ENCODE results near the gene ASIP.
"Not testable (repeated sequence)": the region's sequence is repeated elsewhere in the genome, so short reads cannot be mapped to it uniquely, and the experiment has no call there.

ASIP gene

DNA sequence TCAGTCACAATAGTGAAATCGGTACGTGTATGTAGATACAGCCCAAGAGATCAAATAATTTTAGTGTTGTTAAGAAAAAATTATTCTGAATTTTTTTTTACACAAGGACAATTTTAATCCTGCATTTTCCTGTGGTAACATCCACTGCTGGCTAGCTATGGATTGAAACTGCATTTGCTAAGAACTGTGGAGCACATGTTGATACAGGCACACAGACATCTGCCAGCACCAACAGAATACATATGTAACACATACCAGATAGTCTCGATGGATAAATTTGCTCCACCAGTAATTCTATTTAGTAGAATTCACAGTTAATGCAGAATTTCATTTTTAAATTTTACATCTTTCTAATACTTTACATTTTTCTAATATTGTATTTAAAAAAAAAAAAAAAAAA lies 2.2 kb downstream of the ASIP start:
- no peak for DNase-seq

DNA sequence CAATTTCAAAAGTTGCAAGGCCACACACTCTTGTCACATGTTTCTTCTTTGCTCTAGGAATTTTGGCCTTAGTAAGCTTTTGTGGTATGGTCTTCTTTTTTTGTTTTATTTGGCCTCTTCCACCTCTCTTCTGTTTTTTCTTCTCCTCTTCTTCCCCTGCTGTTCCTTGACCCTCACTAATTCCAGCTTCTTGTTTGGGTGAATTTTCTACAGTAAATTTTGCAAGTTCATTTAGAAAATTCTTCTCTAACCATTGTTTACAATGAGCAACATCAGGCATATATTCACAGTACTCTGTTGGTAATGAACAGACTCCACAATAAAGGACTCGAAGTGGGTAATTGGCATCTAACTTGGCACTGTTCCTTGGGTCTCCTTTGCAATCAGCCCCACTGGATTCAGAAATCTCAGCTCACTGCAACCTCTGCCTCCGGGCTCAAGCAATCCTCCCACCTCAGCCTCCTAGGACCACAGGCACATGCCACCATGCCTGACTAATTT lies 5.0 kb downstream of the ASIP start:
- no peak for DNase-seq

DNA sequence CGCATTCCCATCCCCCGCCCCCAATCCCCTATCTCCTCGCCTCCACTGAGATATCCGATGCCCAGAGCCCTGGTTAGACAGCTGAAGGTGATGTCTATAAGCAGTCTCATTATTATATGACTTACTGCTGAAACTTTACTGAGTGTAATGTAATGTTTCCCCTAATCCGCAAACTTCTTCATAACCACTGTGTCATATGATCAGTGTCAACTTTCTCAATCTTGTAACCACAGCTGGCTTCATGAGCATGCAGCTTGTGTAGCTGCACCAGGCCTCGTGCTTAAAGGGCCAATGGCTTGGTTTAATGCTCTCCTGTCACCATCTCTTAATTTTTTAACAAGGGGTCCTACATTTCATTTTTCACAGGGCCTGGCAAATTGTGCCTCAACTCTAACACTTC lies 8.1 kb downstream of the ASIP start:
- DNase-seq: peak in 1 of 5 experiments; percentile 86

DNA sequence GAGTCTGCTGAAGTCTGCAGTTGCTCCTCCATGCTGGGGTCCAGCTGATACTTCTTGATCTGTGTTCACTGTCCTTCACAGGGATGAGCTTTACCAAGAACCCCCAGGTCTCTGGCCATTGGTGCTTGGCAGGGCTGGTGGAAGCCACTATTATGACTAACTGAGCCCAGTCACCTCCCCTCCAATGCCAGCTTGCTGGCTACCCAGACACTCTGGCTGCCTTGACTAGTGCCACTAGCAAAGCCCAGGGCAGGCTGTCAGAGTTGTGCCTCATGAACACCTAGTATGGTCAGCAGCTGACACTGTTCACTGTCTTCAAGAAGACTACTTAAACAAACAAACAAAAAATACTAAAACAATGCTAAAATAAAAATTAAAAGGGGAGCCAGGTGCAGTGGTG lies 8.8 kb downstream of the ASIP start:
- DNase-seq: no peak

DNA sequence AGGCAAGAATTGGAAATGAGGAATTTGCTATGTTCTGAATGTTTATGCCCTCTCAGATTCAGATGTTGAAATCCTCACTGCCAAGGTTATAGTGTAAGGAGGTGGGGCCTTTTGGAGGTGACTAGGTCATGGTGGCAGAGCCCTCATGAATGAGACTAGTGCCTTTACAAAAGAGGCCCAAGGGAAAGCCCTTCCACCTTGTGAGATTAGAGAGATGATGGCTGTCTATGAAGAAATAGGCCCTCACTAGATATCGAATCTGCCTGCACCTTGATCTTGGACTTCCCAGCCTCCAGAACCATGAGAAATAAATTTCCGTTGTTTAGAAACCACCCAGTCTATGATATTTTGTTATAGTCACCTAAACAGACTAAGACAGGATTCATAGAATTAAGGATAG lies 10.4 kb downstream of the ASIP start:
- DNase-seq: no peak

DNA sequence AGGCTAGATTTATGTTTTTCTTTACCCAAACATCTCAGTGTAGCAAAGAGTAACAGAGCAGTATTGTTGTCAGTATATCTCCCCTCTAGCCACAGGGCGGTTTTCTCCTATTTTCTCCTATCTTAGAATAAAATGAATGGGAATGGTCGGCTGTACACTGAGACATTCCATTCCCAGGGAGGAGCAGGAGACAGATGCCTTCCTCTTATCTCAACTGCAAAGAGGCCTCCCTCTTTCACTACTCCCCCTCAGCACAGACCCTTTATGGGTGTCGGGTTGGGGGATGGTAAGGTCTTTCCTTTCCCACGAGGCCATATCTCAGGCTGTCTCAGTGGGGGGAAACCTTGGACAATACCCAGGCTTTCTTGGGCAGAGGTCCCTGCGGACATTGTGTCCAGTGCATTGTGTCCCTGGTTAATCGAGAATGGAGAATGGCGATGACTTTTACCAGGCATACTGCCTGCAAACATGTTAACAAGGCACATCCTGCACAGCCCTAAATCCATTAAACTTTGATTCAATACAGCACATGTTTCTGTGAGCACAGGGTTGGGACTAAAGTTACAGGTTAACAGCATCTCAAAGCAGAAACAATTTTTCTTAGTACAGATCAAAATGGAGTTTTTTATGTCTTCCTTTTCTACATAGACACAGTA lies 11.3 kb downstream of the ASIP start:
- DNase-seq: not testable (repeated sequence)

DNA sequence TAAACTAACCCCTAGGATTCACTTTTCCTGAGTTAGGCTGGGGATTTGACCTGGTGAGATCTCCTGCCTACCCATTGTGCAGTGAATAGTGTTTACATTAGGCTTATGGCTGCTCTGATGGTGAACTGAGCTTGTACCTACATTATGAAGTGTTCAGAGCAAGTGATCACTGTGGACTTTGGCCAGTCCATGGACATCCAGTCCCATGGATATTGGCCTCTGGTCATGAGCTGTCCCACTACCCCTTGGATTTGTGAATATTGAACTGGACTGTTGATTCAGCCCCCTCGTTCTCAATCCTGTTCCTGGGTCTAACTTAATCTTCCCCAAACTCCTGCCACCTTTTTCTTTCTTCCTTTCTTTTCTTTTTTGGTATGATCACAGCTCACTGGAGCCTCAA lies 13.8 kb downstream of the ASIP start:
- DNase-seq: no peak

DNA sequence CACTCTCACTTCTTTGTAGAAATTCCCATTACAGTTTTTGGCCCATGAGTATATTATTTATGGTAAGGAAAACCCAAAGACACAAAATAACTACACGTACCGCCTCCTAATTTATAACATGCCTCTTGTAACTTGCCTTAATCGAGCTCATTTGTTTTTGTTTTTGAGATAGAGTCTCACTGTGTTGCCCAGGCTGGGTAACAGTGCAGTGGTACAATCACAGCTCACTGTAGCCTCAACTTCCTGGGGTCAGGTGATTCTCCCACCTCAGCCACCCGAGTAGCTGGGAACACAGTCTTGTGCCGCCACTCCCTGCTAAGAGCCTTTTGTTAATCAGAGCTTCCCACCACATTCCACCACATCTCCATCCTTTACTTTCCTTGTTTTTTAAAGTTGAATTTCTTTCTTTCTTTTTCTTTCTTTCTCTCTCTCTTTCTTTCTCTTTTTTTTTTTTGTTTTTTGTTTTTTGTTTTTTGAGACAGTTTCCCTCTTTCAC lies 15.5 kb downstream of the ASIP start:
- DNase-seq: no peak

DNA sequence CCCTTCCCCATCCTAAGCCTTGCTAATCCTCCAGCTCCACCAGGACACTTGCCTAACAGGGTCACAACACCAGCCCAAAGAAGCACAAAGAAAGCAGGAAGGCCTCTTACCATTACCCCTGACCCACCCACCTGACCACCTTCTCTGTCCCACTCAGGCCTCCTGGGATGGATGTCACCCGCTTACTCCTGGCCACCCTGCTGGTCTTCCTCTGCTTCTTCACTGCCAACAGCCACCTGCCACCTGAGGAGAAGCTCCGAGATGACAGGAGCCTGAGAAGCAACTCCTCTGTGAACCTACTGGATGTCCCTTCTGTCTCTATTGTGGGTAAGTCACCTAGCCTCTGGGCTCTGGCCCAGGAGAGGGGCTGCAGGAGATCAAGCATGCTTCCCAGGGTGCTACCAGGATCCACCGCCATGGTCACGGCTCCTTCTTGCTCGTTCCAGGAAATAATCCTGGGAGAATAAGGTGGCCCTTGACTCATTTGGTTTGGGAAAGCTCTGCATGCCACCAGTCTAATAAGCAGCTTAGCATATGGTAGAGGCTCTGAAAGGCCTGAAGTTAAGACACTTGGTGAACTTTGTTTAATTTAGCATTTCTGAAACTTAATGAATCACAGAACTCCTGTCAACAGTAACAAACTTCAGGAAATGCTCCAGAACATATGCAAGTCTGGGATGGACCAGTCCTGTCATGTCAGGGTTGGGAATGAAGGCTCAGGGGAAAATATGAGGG lies 19.2 kb downstream of the ASIP start:
- no peak for DNase-seq

DNA sequence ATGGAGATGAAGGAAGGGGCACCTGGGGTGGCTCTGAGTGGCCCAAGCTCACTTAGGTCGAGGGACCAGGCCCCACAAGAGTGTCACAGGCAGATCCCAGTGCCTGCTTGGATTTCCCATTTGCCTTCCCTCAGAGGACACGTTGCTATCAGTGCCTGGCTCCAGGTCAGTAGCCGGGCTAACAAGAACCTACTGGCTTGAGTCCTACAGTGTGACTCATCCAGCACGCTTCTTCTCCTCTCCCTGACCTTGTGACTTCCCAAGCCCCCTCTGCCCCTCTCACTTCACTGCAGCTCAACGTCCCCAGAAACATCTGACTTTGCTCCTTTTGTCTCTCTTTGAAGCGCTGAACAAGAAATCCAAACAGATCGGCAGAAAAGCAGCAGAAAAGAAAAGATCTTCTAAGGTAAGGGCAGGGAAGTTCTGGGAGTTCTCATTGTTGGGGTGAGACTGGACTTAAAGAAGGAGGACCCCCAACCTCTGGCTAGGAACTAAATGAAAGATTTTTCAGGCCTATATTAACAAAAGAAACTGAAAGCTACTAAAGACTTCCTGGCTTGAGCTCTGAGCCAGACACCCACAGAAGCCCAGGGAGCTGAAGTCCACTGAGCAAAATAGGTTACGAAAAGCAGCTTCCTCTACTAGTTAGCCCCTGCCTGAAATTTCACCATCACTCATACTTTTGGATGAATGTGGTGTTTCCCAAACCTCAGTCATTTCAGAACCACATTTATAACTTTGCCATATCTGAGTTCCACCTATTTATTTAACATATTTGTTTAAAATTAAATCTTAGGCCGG lies 21.5 kb downstream of the ASIP start:
- no peak for DNase-seq

DNA sequence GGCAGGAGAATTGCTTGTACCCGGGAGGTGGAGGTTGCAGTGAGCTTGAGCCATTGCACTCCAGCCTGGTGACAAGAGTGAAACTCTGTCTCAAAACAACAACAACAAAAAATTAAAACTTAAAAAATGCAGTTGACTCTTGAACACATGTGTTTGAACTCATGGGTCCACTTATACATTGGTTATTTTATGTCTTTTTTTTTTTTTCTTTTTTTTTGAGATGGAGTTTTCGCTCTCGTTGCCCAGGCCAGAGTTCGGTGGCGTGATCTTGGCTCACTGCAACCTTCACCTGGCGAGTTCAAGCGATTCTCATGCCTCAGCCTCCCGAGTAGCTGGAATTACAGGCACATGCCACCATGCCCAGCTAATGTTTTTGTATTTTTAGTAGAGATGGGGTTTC lies 22.2 kb downstream of the ASIP start:
- DNase-seq: not testable (repeated sequence)

DNA sequence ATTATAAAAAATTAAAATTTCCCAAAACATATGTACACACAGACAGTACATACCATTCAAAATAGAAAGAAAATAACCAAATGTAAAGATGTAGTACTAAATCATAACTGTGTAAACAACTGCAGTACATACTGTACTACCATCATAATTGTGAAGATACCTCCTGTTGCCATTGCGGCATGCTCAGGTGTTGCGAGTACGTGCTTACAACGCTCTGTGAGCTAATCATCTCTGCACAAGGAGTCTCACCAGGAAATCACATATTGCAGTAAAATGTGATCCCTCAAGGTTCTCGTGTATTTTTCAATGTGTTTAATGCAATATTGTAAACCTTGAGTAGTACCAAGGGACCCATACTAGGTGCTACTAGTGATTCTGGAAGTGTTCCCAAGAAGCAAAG lies 22.9 kb downstream of the ASIP start:
- no peak for DNase-seq

DNA sequence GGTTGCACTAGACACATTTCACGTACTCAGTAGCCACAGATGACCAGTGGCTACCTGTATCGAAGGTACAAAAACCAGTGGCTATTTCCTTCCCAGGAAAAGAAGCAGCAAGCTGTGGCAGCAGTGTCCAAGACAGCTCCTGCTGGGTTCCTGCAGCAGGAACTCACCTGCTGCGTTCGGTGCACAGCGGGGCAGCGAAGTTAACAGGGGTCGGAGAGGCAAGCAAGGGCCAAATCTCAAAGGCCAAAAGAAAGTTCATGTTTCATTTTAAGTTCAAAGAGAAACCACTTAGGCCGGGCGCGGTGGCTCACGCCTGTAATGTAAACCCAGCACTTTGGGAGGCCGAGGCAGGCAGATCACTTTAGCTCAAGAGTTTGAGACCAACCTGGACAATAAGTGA lies 26.9 kb downstream of the ASIP start:
- no peak for DNase-seq

DNA sequence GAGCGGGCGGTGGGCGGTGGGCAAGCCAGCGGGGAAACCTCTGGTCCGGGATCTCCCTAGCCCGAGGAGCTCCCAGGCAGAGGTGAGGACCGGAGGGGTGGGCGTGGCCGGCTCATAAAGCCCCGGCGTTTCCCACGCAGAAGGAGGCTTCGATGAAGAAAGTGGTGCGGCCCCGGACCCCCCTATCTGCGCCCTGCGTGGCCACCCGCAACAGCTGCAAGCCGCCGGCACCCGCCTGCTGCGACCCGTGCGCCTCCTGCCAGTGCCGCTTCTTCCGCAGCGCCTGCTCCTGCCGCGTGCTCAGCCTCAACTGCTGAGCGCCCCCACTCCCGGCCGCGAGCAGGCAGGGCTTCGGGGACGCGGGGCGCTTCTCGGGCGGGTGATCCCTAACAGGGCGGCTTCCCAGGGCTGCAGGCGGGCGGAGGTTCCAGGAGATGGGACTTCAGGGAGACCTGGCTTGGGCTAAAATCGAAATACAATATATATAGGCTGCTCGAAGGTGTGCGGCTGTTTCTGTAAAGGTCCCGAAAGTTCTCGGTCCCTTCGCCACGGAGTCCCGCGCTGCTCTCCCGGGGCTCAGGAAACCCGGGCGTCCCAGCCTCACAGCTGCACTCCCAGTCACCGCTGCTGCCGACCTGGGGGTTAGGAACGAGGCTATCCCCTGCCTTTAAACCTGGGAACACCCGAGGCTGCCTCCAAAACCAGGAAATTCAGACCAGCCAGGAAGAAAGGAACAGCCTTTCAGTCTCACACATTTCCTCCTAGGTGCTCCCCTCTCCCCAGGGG lies 27.8 kb downstream of the ASIP start:
- DNase-seq: peak in 2 of 5 experiments; percentile 10 to 48

DNA sequence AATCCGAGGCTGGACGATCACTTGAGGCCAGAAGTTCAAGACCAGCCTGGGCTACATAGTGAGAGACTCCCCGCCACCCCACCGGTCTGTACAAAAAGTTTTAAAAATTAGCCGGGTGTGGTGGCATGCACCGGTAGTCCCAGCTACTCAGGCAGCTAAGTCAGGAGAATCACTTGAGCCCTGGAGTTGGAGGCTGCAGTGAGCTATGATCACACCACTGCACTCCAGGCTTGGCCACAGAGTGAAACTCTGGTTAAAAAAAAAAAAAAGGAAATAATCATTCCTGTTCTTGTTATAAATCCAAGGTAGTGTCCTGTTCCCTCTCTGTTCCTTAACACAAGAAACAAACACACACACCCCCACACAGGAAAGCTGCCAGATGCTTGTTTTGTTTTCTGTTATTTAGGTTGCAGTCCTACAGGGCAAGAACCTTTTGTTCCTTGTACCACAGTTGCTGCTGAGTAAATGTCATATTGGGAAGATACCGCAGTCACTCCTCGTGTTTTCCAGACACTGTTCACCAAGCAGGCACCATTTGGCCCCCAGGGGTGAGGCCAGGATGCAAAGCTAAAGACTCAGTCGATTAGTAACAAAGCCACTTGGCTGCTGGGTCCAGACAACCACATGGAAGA lies 28.9 kb downstream of the ASIP start:
- no peak for DNase-seq

DNA sequence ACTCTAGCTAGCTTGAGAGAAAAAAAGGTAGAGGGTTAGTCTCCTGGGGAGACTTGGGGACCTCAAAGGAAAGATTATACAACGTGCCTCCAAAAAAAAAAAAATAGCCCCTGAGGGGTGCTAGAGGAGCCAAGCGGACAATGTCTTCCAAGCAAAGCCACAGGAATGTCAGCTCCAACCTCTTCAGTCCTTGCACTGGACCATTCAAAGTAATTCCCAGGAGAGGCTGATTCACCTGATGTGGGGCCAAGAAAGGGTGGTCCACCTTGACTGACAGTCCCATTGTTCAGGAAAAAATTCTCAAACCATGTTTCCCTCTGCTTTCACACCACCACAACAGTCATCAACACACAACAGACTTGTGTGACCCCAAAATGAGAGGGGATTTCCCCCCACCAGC lies 30.7 kb downstream of the ASIP start:
- DNase-seq: no peak

DNA sequence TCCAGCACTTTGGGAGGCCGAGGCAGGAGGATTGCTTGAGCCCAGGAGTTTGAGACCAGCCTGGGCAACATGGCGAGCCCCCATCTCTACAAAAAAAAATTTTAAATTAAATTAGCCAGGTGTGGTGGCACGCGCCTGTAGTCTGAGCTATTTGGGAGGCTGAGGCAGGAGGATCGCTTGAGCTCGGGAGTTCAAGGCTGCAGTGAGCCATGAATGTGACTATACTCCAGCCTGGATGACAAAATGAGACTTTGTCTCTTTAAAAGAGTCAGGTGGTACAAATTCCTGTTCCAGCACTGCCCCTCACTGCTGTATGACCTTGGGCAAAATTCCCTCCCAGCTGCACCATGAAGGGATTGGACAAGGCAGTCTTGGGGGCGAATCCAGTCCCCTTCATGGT lies 33.5 kb downstream of the ASIP start:
- no peak for DNase-seq

DNA sequence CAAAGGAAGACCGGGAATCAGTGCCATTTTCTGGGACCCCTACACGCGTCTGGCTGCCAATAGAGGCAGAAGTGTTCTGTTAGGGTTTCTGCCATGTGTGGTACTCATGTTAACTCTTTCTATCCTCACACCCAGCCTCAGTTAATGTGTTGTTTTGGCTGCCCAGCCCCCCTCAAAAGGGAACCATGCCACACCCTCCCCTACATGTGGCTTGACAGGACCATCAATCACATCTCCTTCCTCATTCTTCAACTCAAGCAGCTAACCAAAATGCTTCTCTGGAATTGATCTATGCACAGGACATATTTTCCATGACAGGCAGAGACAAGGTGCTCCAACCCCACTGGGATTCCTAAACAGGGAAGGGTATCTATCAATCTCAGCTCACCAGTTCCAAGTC lies 40.0 kb downstream of the ASIP start:
- no peak for DNase-seq

DNA sequence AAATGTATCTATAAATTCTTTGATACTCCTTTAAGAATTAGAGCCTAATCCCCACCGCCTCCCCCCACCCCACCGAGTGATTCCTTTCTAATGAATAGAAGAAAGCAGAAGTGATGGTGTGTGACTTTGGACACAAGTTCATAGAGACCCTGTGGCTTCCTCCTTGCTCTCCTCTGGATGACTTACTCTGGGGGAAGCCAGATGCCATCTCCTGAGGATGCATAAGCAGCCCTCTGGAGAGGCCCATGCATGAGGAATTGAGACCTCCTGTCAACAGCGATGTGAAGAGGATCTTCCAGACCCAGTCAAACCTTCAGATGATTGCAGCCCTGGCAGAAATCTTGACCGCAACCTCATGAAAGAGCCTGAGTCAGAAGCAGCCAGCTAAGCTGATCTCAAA lies 40.8 kb downstream of the ASIP start:
- DNase-seq: no peak

DNA sequence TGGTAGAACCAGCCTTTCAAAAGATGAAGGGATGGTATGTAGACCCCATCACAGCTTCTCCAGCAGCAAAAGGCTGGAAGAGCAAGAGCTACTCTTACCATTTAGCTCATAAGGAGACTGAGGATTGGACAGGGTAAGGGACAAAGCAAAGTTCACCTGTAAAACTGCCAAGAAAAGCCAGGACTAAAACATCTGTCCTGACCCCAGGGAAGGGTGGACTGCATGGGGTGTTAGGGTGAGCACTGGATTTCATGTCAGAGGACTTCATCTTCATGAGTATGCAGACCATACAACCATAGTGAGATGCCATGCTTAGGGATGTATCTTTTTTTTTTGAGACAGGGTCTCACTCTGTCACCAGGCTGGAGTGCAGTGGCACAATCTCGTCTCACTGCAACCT lies 42.6 kb downstream of the ASIP start:
- DNase-seq: no peak

DNA sequence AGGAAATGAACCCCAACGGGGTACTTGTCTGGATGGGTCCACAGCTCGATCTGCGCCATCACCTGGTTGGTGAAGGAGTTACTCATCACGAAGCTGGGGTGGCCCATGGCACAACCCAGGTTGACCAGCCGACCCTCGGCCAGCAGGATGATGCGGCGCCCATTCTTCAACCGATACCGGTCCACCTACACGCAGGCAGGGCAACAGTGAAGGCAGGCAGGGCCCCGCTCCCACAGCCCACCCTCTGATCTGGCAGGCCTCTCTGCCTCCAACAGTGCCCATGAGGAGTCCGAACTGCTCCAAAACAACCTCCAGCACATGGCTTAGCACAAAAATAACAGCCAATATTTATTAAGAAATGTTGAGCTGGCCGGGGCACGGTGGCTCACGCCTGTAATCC lies 44.2 kb downstream of the ASIP start:
- DNase-seq: no peak

DNA sequence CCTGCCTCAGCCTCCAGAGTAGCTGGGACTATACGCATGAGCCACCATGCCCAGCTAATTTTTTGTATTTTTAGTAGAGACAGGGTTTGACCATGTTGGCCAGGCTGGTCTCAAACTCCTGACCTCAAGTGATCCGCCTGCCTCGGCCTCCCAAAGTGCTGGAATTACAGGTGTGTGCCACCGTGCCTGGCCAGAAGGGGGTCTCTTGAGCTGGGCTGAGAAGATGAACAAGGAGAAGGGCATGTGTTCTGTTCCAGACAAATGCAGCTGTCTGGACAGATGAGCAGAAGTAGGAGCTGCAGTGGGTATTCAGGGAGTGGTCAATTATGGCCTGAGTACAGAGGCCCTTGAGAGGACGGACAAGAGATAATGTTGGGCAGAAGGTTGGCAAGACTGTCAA lies 46.3 kb downstream of the ASIP start:
- DNase-seq: not testable (repeated sequence)

Data from T-helper 2 cell (primary cell).